Nephron (organoid): ENCODE data around the gene MAP4K2.

Experiments
- H3K27ac Mint-ChIP-seq, 3 experiments: 2 replicates each; pipeline ENCODE4 v1.8.0; 2020; ENCODE audit warnings: mixed read lengths in 3 of 3, mild to moderate bottlenecking in 2 of 3, moderate library complexity in 1 of 3
- H3K27me3 Mint-ChIP-seq: 2 replicates; pipeline ENCODE4 v1.8.0; 2021; ENCODE audit warnings: low read depth, mild to moderate bottlenecking, moderate library complexity, mixed read lengths
- H3K36me3 Mint-ChIP-seq: 2 replicates; pipeline ENCODE4 v1.8.0; 2020; ENCODE audit warnings: low read depth, mixed read lengths
- H3K4me1 Mint-ChIP-seq: 2 replicates; pipeline ENCODE4 v1.8.0; 2020; ENCODE audit warnings: mixed read lengths
- H3K4me3 Mint-ChIP-seq, 3 experiments: 2 replicates each; pipeline ENCODE4 v1.8.0; 2020; ENCODE audit warnings: mild to moderate bottlenecking in 3 of 3, mixed read lengths in 3 of 3, moderate library complexity in 2 of 3
- H3K9me3 Mint-ChIP-seq: 2 replicates; pipeline ENCODE4 v1.8.0; 2020; ENCODE audit warnings: mixed read lengths
- CTCF ChIP-seq, 3 experiments: fragments of 200-600 bp; sonication (generic); IDR thresholded peaks; one replicate each; pipeline ENCODE4 v1.5.0; 2021; ENCODE audit warnings: antibody characterized with exemption in 3 of 3; ENCODE audit not compliant: unreplicated experiment in 3 of 3

Gene MAP4K2

DNA sequence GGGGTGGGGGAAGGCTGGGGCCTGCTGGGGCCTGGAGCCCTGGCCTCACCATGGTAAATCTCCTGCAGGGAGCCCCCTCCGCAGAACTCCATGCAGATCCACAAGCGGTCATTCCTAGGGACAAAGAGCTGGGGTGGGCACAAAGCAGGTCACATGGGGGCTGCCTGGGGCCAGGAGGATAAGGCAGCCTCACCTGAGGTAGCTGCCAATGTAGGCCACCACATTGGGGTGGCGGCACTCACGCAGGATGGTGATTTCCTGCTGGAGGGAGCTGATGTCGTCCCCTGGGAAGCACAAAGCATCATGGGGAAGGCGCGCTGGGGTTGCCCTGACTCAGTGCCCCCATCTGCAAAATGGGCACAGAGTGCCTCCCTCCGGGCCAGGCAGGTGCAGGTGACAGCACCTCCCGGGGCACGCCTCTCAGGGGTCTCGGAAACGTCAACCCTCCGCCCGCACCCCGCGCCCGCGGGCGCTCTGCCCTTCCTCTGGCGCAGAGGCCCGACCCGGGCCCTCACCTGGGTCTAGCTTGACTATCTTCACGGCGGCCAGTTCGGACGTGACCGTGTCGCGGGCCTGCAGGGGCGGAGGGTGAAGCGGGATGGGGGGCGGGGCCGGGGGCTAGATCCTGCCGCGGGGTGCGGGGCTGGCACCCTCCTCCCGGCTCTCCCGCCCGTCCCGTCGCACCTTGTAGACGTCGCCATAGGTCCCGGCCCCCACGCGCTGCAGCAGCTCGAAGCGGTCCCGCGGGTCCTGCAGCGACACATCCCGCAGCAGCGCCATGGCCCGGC is 450 bp downstream of the MAP4K2 start:
- Mint-ChIP-seq H3K4me3 (peak overlapping the region; percentile 74 to 80 (median 80)), H3K4me1 (peaks cover 15% of the 10 kb centered on the region), H3K27me3 (no peaks in the 10 kb centered on the region), H3K36me3 (peaks cover 23% of the 10 kb centered on the region), H3K9me3 (no peaks in the 10 kb centered on the region), H3K27ac (no peak overlapping the region)
- no peak for TF ChIP-seq CTCF (IDR thresholded peaks at IDR 0.05; ENCODE audit: unreplicated experiment in 3 of 3)

- Mint-ChIP-seq H3K27ac (peak overlapping the region in 1 of 3 experiments; percentile 48), H3K36me3 (peaks cover 20% of the 10 kb centered on the region), H3K4me1 (peaks cover 15% of the 10 kb centered on the region), H3K27me3 (no peaks in the 10 kb centered on the region), H3K4me3 (peak overlapping the region; percentile 74 to 80 (median 80)), H3K9me3 (no peaks in the 10 kb centered on the region)
- no peak for TF ChIP-seq CTCF (IDR thresholded peaks at IDR 0.05; ENCODE audit: unreplicated experiment in 3 of 3)
Observed at GRCh38 chr11:64801561-64802369, 1.2 kb downstream of the MAP4K2 start.

- Mint-ChIP-seq H3K4me1 (peaks cover 15% of the 10 kb centered on the region), H3K9me3 (no peaks in the 10 kb centered on the region), H3K4me3 (peak overlapping the region; percentile 62 to 80 (median 74)), H3K36me3 (peaks cover 16% of the 10 kb centered on the region), H3K27me3 (no peaks in the 10 kb centered on the region), H3K27ac (no peak overlapping the region)
- no peak for TF ChIP-seq CTCF (IDR thresholded peaks at IDR 0.05; ENCODE audit: unreplicated experiment in 3 of 3)
Observed at GRCh38 chr11:64801158-64801464, 1.9 kb downstream of the MAP4K2 start.

GRCh38 chr11:64800303-64801157 is 2.5 kb downstream of the MAP4K2 start:
- Mint-ChIP-seq H3K36me3 (peaks cover 16% of the 10 kb centered on the region), H3K27me3 (no peaks in the 10 kb centered on the region), H3K4me1 (peaks cover 15% of the 10 kb centered on the region), H3K9me3 (no peaks in the 10 kb centered on the region), H3K27ac (no peak overlapping the region), H3K4me3 (peak overlapping the region in 2 of 3 experiments; percentile 39 to 74)
- no peak for TF ChIP-seq CTCF (IDR thresholded peaks at IDR 0.05; ENCODE audit: unreplicated experiment in 3 of 3)

DNA sequence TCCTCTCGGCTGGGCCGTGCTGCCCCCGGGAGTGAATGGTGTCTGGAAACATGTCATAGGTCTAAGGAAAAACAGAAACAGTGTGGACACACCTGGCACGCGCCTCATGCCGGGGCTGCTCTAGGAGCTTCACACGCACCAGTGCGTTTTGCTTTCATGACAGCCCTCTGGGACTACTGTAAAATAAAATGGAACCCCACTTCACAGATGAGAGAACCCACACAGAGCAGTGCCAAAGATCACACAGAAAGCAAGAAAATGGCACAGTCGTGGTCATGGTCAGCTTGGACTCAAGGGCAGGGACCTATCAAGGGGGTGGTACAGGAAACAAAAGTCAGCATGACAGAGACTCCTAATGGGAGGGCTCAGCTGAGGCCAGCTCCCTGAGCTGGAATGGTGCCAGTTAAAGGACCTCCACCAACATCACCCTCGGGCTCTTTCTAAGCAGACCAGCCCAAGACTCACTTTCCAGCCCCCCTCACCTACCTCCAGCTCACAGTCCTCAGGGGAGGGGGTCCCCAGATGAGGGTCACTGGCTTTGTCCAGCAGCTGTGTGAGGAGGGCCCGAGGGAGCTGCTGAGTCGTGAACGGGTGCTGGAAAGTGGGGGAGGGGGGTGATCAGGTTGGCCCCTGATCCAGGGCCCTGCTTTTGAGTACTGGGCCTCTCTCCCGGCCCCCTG is 3.3 kb downstream of the MAP4K2 start:
- Mint-ChIP-seq H3K36me3 (peaks cover 14% of the 10 kb centered on the region), H3K9me3 (no peaks in the 10 kb centered on the region), H3K27me3 (no peaks in the 10 kb centered on the region), H3K4me1 (peaks cover 15% of the 10 kb centered on the region), H3K27ac (peak overlapping the region; percentile 77 to 89 (median 79)), H3K4me3 (peak overlapping the region; percentile 34 to 76 (median 69))
- no peak for TF ChIP-seq CTCF (IDR thresholded peaks at IDR 0.05; ENCODE audit: unreplicated experiment in 3 of 3)
